ENCODE results near the gene UBQLN1. TPM values are rescaled to one million over a fixed set of nuclear protein-coding genes. Genes with fewer than 3 reads are reported as not detected.

The UBQLN1 gene
- polyA plus RNA-seq: 127 and 133 TPM in 2 replicates
- polyA minus RNA-seq: 325 and 328 TPM in 2 replicates

GRCh38 chr9:83707768-83708514, at the start of gene UBQLN1:
Gene UBQLN1 (minus strand): TSS chr9:83707958. CDS start chr9:83707679, 279 bp downstream.
- no peaks in the 10 kb centered on the region for H3F3A ChIP-seq (ENCODE audit: insufficient read depth, low read length, poor library complexity, severe bottlenecking)
- H3K9me2 ChIP-seq (ENCODE audit: insufficient read depth, low read length): no peaks in the 10 kb centered on the region
- peak within 1 kb of the TSS; percentile 96 for H3K4me3 ChIP-seq (ENCODE audit: low read length)
- H2AFZ ChIP-seq (ENCODE audit: low read depth, low read length): peak within 1 kb of the TSS; percentile 93
- no peaks in the 10 kb centered on the region for H3K9me3 ChIP-seq (ENCODE audit: low read length)
- H3K36me3 ChIP-seq (ENCODE audit: insufficient read depth, low read length): no peaks in the 10 kb centered on the region
- peak within 1 kb of the TSS; percentile 83 for H3K4me2 ChIP-seq (ENCODE audit: low read length)
- H3K9ac ChIP-seq (ENCODE audit: low read length): peak within 1 kb of the TSS; percentile 98
- peaks cover 44% of the 10 kb centered on the region for H3K79me2 ChIP-seq (replicated peaks; ENCODE audit: insufficient read depth, low read length)
- peak within 1 kb of the TSS; percentile 94 for H3K27ac ChIP-seq (ENCODE audit: low read length)
- no peaks in the 10 kb centered on the region for H4K20me1 ChIP-seq (ENCODE audit: insufficient read depth)
- TF ChIP-seq, protein P1, sequence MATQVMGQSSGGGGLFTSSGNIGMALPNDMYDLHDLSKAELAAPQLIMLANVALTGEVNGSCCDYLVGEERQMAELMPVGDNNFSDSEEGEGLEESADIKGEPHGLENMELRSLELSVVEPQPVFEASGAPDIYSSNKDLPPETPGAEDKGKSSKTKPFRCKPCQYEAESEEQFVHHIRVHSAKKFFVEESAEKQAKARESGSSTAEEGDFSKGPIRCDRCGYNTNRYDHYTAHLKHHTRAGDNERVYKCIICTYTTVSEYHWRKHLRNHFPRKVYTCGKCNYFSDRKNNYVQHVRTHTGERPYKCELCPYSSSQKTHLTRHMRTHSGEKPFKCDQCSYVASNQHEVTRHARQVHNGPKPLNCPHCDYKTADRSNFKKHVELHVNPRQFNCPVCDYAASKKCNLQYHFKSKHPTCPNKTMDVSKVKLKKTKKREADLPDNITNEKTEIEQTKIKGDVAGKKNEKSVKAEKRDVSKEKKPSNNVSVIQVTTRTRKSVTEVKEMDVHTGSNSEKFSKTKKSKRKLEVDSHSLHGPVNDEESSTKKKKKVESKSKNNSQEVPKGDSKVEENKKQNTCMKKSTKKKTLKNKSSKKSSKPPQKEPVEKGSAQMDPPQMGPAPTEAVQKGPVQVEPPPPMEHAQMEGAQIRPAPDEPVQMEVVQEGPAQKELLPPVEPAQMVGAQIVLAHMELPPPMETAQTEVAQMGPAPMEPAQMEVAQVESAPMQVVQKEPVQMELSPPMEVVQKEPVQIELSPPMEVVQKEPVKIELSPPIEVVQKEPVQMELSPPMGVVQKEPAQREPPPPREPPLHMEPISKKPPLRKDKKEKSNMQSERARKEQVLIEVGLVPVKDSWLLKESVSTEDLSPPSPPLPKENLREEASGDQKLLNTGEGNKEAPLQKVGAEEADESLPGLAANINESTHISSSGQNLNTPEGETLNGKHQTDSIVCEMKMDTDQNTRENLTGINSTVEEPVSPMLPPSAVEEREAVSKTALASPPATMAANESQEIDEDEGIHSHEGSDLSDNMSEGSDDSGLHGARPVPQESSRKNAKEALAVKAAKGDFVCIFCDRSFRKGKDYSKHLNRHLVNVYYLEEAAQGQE (IDR thresholded peaks at IDR 0.05; ENCODE audit: borderline replicate concordance): peak; percentile 78
- TF ChIP-seq SMC3 (conservative IDR thresholded peaks at IDR 0.05; ENCODE audit: poor library complexity) (no peak), RAD21 (conservative IDR thresholded peaks at IDR 0.05) (no peak), CTCF (IDR thresholded peaks at IDR 0.05; ENCODE audit: poor library complexity, severe bottlenecking) (no peak), TAF1 (IDR thresholded peaks at IDR 0.05; ENCODE audit: low read depth) (peak; percentile 49), POLR2AphosphoS5 (IDR thresholded peaks at IDR 0.05) (peak; percentile 87), EZH2 (IDR thresholded peaks at IDR 0.05; ENCODE audit: borderline replicate concordance, insufficient read depth, low read length, poor library complexity, severe bottlenecking) (no peak), MXI1 (conservative IDR thresholded peaks at IDR 0.05; ENCODE audit: poor library complexity, severe bottlenecking) (peak; percentile 89), EP300 (conservative IDR thresholded peaks at IDR 0.05; ENCODE audit: poor library complexity, severe bottlenecking) (peak; percentile 77)
- no peaks in the 10 kb centered on the region for H3K27me3 ChIP-seq (ENCODE audit: insufficient read depth, low read depth, low read length)

- Histone ChIP-seq H3K27ac (ENCODE audit: low read length) (no peak overlapping the region), H3K9me3 (ENCODE audit: low read length) (no peaks in the 10 kb centered on the region), H2AFZ (ENCODE audit: low read depth, low read length) (no peak overlapping the region), H3K9me2 (ENCODE audit: insufficient read depth, low read length) (no peaks in the 10 kb centered on the region), H3K27me3 (ENCODE audit: insufficient read depth, low read depth, low read length) (no peaks in the 10 kb centered on the region), H3F3A (ENCODE audit: insufficient read depth, low read length, poor library complexity, severe bottlenecking) (no peaks in the 10 kb centered on the region), H3K4me3 (ENCODE audit: low read length) (no peak overlapping the region), H3K79me2 (replicated peaks; ENCODE audit: insufficient read depth, low read length) (no peaks in the 10 kb centered on the region), H4K20me1 (ENCODE audit: insufficient read depth) (no peaks in the 10 kb centered on the region), H3K36me3 (ENCODE audit: insufficient read depth, low read length) (no peaks in the 10 kb centered on the region), H3K4me2 (ENCODE audit: low read length) (no peak overlapping the region), H3K9ac (ENCODE audit: low read length) (no peak overlapping the region)
- TF ChIP-seq EZH2 (IDR thresholded peaks at IDR 0.05; ENCODE audit: borderline replicate concordance, insufficient read depth, low read length, poor library complexity, severe bottlenecking): no peak
- TF ChIP-seq POLR2AphosphoS5 (IDR thresholded peaks at IDR 0.05): no peak
- TF ChIP-seq, protein P1 (IDR thresholded peaks at IDR 0.05; ENCODE audit: borderline replicate concordance): no peak
- TF ChIP-seq RAD21 (conservative IDR thresholded peaks at IDR 0.05): no peak
- no peak for TF ChIP-seq TAF1 (IDR thresholded peaks at IDR 0.05; ENCODE audit: low read depth)
- TF ChIP-seq EP300 (conservative IDR thresholded peaks at IDR 0.05; ENCODE audit: poor library complexity, severe bottlenecking): no peak
- TF ChIP-seq MXI1 (conservative IDR thresholded peaks at IDR 0.05; ENCODE audit: poor library complexity, severe bottlenecking): no peak
- no peak for TF ChIP-seq SMC3 (conservative IDR thresholded peaks at IDR 0.05; ENCODE audit: poor library complexity)
- no peak for TF ChIP-seq CTCF (IDR thresholded peaks at IDR 0.05; ENCODE audit: poor library complexity, severe bottlenecking)
Observed at GRCh38 chr9:83754383-83754977, 46.7 kb upstream of the UBQLN1 start.
